Adrenal gland (tissue), 12 donors: ENCODE measurements around the gene SLC45A3. TPM values are rescaled to one million over a fixed set of nuclear protein-coding genes. Genes with fewer than 3 reads are reported as not detected.
A peak's percentile ranks its signal among the peaks of the same experiment; 100 is the strongest.

Source experiments
- DNase-seq, 7 donors: peaks; one replicate each; pipeline ENCODE4 v3.0.0-alpha.2; 2019 to 2020
- H3K27ac ChIP-seq, 5 donors: fragments of 200-600 bp; sonication (generic) in 4 of 5; 1 replicate in 3 of 5; 2 replicates in 2 of 5; pipeline versions ENCODE4 v1.5.1 to v1.8.0; 2016 to 2020; ENCODE audit warnings: mild to moderate bottlenecking in 1 of 5
- H3K27me3 ChIP-seq: fragments of 200-600 bp; 2 replicates; pipeline ENCODE4 v1.8.0; 2021
- H3K36me3 ChIP-seq, 2 donors: fragments of 200-600 bp; replicated peaks in 1 of 2; 1 replicate in 1 of 2; 2 replicates in 1 of 2; pipeline versions ENCODE4 v1.5.1 to v1.8.0; 2018 to 2022
- H3K4me1 ChIP-seq, 2 donors: fragments of 200-600 bp; replicated peaks in 1 of 2; 1 replicate in 1 of 2; 2 replicates in 1 of 2; pipeline versions ENCODE4 v1.5.1 to v1.8.0; 2018 to 2021
- H3K4me3 ChIP-seq, 4 donors: fragments of 200-600 bp; sonication (generic) in 3 of 4; one replicate each; pipeline ENCODE4 v1.5.1; 2016 to 2018
- H3K9me3 ChIP-seq, 3 donors: fragments of 200-600 bp; sonication (generic) in 1 of 3; replicated peaks in 1 of 3; 1 replicate in 2 of 3; 2 replicates in 1 of 3; pipeline versions ENCODE4 v1.5.1 to v1.8.0; 2016 to 2021
- CTCF ChIP-seq, 6 experiments: fragments of 450-650 bp in 4 of 6; fragments of 200-600 bp in 2 of 6; sonication (generic) in 1 of 6; IDR thresholded peaks; 1 replicate in 5 of 6; 2 replicates in 1 of 6; pipeline versions ENCODE4 v1.5.1 to v1.8.0; 2016 to 2021; ENCODE audit warnings: antibody characterized with exemption in 6 of 6, mild to moderate bottlenecking in 2 of 6, moderate library complexity in 1 of 6
- POLR2A ChIP-seq, 2 donors: fragments of 450-650 bp; IDR thresholded peaks; one replicate each; pipeline ENCODE4 v1.6.1; 2017; ENCODE audit warnings: antibody characterized with exemption in 2 of 2, mild to moderate bottlenecking in 2 of 2, moderate library complexity in 1 of 2
- WGBS, 4 donors: extraction: QIAGEN DNeasy Blood & Tissue Kit in 2 of 4; methylation state at CpG; one replicate each; pipeline versions ENCODE4 v1.1.5 to v1.1.7; 2013 to 2017; 5-methylcytosine and 5-hydroxymethylcytosine counted together
- intact Hi-C, 2 donors: fragments of 100-400 bp; cut with DNase I; formaldehyde crosslinking; loops; one replicate each; pipeline versions ENCODE4 v1.14.1 to v1.15.0; 2022 to 2023
- polyA plus RNA-seq, 3 donors: library from polyadenylated mRNA; stranded (reverse); fragments of 200-250 nt in 2 of 3; fragments of 350-450 nt in 1 of 3; fragmentation: Illumina TruSeq in 1 of 3; extraction: RNeasy Lipid Tissue Mini Kit (QIAGEN cat#74804) in 1 of 3; gene quantifications; one replicate each; pipeline ENCODE4 v1.2.3, GENCODE V29; 2013 to 2014
- total RNA-seq, 9 donors: library from RNA; depleted of rRNA in 4 of 9; stranded (reverse); fragments of >200 nt in 4 of 9; fragments of 120-200 nt in 1 of 9; fragmentation: NEBNext Ultra II Directional in 1 of 9; extraction: Animal tissue kit (Norgen Biotek cat#: 25700) in 1 of 9; gene quantifications; one replicate each; pipeline versions ENCODE4 v1.1.0 to v1.2.4, GENCODE V29; 2013 to 2023
- donor health status: healthy with polysubstance abuse.
- donor health status: Bipolar disorder and iron deficiency.
- donor health status: DM: yes; HTN: yes; CAD: no.
- donor health status: DM: no; HTN: no; CAD: no.
- donor health status: DM: no; HTN: no; CAD: no.
- donor health status: DM: yes; HTN: yes; CAD: no.

SLC45A3 gene
- total and polyA plus RNA-seq, 12 donors: 4.7 to 27.9 (median 8.9) TPM

GRCh38 chr1:205709640-205710039, 29.3 kb upstream of the SLC45A3 start:
- no peaks in the 10 kb centered on the region for H3K27me3 ChIP-seq
- 68 to 76% (median 74%) methylated on average over 2 of the region's 2 CpGs for WGBS, 4 donors
- no peak for TF ChIP-seq POLR2A (IDR thresholded peaks at IDR 0.05)
- no peak for TF ChIP-seq CTCF (IDR thresholded peaks at IDR 0.05)
- no peak for DNase-seq
- H3K36me3 ChIP-seq: peaks cover 0 to 3% of the 10 kb centered on the region in 2 donors
- intact Hi-C loops: loop anchor here (5.0 kb wide), 1 partner anchor 47 kb away; no protein-coding TSS in a partner anchor
- no peak overlapping the region for H3K27ac ChIP-seq
- H3K4me1 ChIP-seq: peaks cover 0 to 18% of the 10 kb centered on the region in 2 donors
- no peak overlapping the region for H3K4me3 ChIP-seq
- H3K9me3 ChIP-seq: no peaks in the 10 kb centered on the region

- peaks cover 0 to 24% of the 10 kb centered on the region in 2 donors for H3K4me1 ChIP-seq
- no peak for TF ChIP-seq POLR2A (IDR thresholded peaks at IDR 0.05)
- no peak for TF ChIP-seq CTCF (IDR thresholded peaks at IDR 0.05)
- H3K27me3 ChIP-seq: no peaks in the 10 kb centered on the region
- H3K9me3 ChIP-seq: no peaks in the 10 kb centered on the region
- whole genome bisulfite sequencing, 4 donors: 55 to 73% (median 69%) methylated on average over 4 of the region's 4 CpGs
- intact Hi-C loops: loop anchor here (5.0 kb wide), 1 partner anchor 47 kb away; no protein-coding TSS in a partner anchor
- H3K27ac ChIP-seq: peak overlapping the region in 1 of 5 donors; percentile 2
- no peak for DNase-seq
- H3K4me3 ChIP-seq: no peak overlapping the region
- peaks cover 0 to 3% of the 10 kb centered on the region in 2 donors for H3K36me3 ChIP-seq
Observed at GRCh38 chr1:205709059-205709398, 28.7 kb upstream of the SLC45A3 start.

GRCh38 chr1:205706601-205707502, 26.5 kb upstream of the SLC45A3 start:
- 71 to 75% (median 73%) methylated on average over 6 of the region's 6 CpGs for WGBS, 4 donors
- intact Hi-C loops: loop anchor here (5.0 kb wide), 1 partner anchor 45 kb away; no protein-coding TSS in a partner anchor
- no peak for DNase-seq
- Histone ChIP-seq H3K4me3 (no peak overlapping the region), H3K36me3 (peaks cover 0 to 3% of the 10 kb centered on the region in 2 donors), H3K27ac (no peak overlapping the region), H3K9me3 (no peaks in the 10 kb centered on the region), H3K4me1 (peaks cover 0 to 30% of the 10 kb centered on the region in 2 donors), H3K27me3 (no peaks in the 10 kb centered on the region)
- TF ChIP-seq POLR2A (IDR thresholded peaks at IDR 0.05) (no peak), CTCF (IDR thresholded peaks at IDR 0.05) (no peak)

- DNase-seq: no peak
- intact Hi-C loops: loop anchor here (5.0 kb wide), 1 partner anchor 43 kb away; no protein-coding TSS in a partner anchor
- H3K4me3 ChIP-seq: no peak overlapping the region
- H3K9me3 ChIP-seq: no peaks in the 10 kb centered on the region
- peak overlapping the region in 1 of 5 donors; percentile 34 for H3K27ac ChIP-seq
- H3K4me1 ChIP-seq: peaks cover 0 to 24% of the 10 kb centered on the region in 2 donors
- no peaks in the 10 kb centered on the region for H3K27me3 ChIP-seq
- WGBS, 4 donors: 67 to 87% (median 72%) methylated on average over 2 of the region's 2 CpGs
- TF ChIP-seq POLR2A (IDR thresholded peaks at IDR 0.05): no peak
- no peak for TF ChIP-seq CTCF (IDR thresholded peaks at IDR 0.05)
- H3K36me3 ChIP-seq: peaks cover 0 to 3% of the 10 kb centered on the region in 2 donors
Observed at GRCh38 chr1:205704903-205705302, 24.6 kb upstream of the SLC45A3 start.
